ENCODE measurements around the gene MAN1C1. TPM values are rescaled to one million over a fixed set of nuclear protein-coding genes. Genes with fewer than 3 reads are reported as not detected.

The MAN1C1 gene
- polyA plus RNA-seq, 1 donor from 2014 or later: 1.3 TPM

DNA sequence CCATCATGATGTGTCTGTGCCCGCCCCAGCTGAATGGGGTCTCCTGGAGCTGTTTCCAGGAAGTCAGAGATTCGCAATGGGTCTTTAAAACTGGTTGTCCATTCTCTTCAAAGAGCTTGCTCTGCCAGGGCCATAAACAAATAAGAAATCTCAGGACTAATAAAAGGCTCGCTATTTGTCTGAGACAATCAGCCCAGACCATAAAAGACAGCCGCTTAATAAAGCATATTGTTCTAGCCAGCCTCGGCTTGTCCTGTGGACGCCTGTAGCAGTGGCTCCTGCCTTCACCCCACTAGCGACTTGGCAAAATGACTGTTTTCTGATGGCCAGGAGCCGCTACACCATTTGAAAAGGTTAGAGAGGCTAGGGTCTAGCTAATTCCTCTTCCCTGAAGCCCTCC is 162.8 kb downstream of the MAN1C1 start:
- TF ChIP-seq POLR2AphosphoS5 (IDR thresholded peaks at IDR 0.05) (no peak), SMC3 (conservative IDR thresholded peaks at IDR 0.05; ENCODE audit: poor library complexity) (no peak), RAD21 (conservative IDR thresholded peaks at IDR 0.05) (no peak), EP300 (conservative IDR thresholded peaks at IDR 0.05; ENCODE audit: poor library complexity, severe bottlenecking) (no peak), EZH2 (IDR thresholded peaks at IDR 0.05; ENCODE audit: borderline replicate concordance, insufficient read depth, low read length, poor library complexity, severe bottlenecking) (no peak), MXI1 (conservative IDR thresholded peaks at IDR 0.05; ENCODE audit: poor library complexity, severe bottlenecking) (no peak), TAF1 (IDR thresholded peaks at IDR 0.05; ENCODE audit: low read depth) (no peak)
- TF ChIP-seq, protein P1, sequence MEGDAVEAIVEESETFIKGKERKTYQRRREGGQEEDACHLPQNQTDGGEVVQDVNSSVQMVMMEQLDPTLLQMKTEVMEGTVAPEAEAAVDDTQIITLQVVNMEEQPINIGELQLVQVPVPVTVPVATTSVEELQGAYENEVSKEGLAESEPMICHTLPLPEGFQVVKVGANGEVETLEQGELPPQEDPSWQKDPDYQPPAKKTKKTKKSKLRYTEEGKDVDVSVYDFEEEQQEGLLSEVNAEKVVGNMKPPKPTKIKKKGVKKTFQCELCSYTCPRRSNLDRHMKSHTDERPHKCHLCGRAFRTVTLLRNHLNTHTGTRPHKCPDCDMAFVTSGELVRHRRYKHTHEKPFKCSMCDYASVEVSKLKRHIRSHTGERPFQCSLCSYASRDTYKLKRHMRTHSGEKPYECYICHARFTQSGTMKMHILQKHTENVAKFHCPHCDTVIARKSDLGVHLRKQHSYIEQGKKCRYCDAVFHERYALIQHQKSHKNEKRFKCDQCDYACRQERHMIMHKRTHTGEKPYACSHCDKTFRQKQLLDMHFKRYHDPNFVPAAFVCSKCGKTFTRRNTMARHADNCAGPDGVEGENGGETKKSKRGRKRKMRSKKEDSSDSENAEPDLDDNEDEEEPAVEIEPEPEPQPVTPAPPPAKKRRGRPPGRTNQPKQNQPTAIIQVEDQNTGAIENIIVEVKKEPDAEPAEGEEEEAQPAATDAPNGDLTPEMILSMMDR (IDR thresholded peaks at IDR 0.05; ENCODE audit: poor library complexity, severe bottlenecking): no peak
- TF ChIP-seq, protein P2, sequence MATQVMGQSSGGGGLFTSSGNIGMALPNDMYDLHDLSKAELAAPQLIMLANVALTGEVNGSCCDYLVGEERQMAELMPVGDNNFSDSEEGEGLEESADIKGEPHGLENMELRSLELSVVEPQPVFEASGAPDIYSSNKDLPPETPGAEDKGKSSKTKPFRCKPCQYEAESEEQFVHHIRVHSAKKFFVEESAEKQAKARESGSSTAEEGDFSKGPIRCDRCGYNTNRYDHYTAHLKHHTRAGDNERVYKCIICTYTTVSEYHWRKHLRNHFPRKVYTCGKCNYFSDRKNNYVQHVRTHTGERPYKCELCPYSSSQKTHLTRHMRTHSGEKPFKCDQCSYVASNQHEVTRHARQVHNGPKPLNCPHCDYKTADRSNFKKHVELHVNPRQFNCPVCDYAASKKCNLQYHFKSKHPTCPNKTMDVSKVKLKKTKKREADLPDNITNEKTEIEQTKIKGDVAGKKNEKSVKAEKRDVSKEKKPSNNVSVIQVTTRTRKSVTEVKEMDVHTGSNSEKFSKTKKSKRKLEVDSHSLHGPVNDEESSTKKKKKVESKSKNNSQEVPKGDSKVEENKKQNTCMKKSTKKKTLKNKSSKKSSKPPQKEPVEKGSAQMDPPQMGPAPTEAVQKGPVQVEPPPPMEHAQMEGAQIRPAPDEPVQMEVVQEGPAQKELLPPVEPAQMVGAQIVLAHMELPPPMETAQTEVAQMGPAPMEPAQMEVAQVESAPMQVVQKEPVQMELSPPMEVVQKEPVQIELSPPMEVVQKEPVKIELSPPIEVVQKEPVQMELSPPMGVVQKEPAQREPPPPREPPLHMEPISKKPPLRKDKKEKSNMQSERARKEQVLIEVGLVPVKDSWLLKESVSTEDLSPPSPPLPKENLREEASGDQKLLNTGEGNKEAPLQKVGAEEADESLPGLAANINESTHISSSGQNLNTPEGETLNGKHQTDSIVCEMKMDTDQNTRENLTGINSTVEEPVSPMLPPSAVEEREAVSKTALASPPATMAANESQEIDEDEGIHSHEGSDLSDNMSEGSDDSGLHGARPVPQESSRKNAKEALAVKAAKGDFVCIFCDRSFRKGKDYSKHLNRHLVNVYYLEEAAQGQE (IDR thresholded peaks at IDR 0.05; ENCODE audit: borderline replicate concordance): no peak
- H3F3A ChIP-seq (ENCODE audit: insufficient read depth, low read length, poor library complexity, severe bottlenecking): no peaks in the 10 kb centered on the region
- no peaks in the 10 kb centered on the region for H3K27me3 ChIP-seq (ENCODE audit: insufficient read depth, low read depth, low read length)
- no peaks in the 10 kb centered on the region for H3K9me3 ChIP-seq (ENCODE audit: low read length)
- H4K20me1 ChIP-seq (ENCODE audit: insufficient read depth): no peaks in the 10 kb centered on the region
- no peak overlapping the region for H3K4me2 ChIP-seq (ENCODE audit: low read length)
- H3K4me3 ChIP-seq (ENCODE audit: low read length): no peak overlapping the region
- no peak overlapping the region for H3K9ac ChIP-seq (ENCODE audit: low read length)
- no peaks in the 10 kb centered on the region for H3K79me2 ChIP-seq (replicated peaks; ENCODE audit: insufficient read depth, low read length)
- no peaks in the 10 kb centered on the region for H3K9me2 ChIP-seq (ENCODE audit: insufficient read depth, low read length)
- H3K36me3 ChIP-seq (ENCODE audit: insufficient read depth, low read length): no peaks in the 10 kb centered on the region
- H3K27ac ChIP-seq (ENCODE audit: low read length): no peak overlapping the region
- no peak overlapping the region for H2AFZ ChIP-seq (ENCODE audit: low read depth, low read length)

DNA sequence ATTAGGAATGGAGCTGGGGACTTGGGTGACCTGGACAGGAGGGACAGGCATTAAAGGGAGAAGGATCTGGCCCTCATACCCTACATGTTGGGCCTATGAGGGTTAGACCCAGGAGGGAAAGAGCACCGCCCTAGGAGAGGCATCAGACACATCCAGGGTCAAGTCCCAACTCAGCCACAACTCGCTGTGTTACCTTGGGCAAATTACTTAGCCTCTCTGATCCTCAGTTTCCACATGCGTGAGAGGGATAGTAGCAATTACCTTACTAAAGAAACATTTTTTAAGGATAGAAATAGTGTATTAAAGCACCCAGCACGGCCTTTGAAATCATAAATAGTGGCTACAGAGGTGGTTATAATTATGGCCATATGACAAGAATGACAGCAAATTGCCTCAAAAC is 163.3 kb downstream of the MAN1C1 start:
- H3K27ac ChIP-seq (ENCODE audit: low read length): no peak overlapping the region
- no peak for TF ChIP-seq MXI1 (conservative IDR thresholded peaks at IDR 0.05; ENCODE audit: poor library complexity, severe bottlenecking)
- TF ChIP-seq EZH2 (IDR thresholded peaks at IDR 0.05; ENCODE audit: borderline replicate concordance, insufficient read depth, low read length, poor library complexity, severe bottlenecking): no peak
- TF ChIP-seq, protein P2 (IDR thresholded peaks at IDR 0.05; ENCODE audit: borderline replicate concordance): no peak
- no peak for TF ChIP-seq SMC3 (conservative IDR thresholded peaks at IDR 0.05; ENCODE audit: poor library complexity)
- TF ChIP-seq, protein P1 (IDR thresholded peaks at IDR 0.05; ENCODE audit: poor library complexity, severe bottlenecking): no peak
- TF ChIP-seq TAF1 (IDR thresholded peaks at IDR 0.05; ENCODE audit: low read depth): no peak
- TF ChIP-seq RAD21 (conservative IDR thresholded peaks at IDR 0.05): no peak
- no peak for TF ChIP-seq EP300 (conservative IDR thresholded peaks at IDR 0.05; ENCODE audit: poor library complexity, severe bottlenecking)
- no peak for TF ChIP-seq POLR2AphosphoS5 (IDR thresholded peaks at IDR 0.05)
- no peaks in the 10 kb centered on the region for H3K9me3 ChIP-seq (ENCODE audit: low read length)
- no peaks in the 10 kb centered on the region for H4K20me1 ChIP-seq (ENCODE audit: insufficient read depth)
- H2AFZ ChIP-seq (ENCODE audit: low read depth, low read length): no peak overlapping the region
- H3K79me2 ChIP-seq (replicated peaks; ENCODE audit: insufficient read depth, low read length): no peaks in the 10 kb centered on the region
- no peaks in the 10 kb centered on the region for H3K9me2 ChIP-seq (ENCODE audit: insufficient read depth, low read length)
- H3K4me3 ChIP-seq (ENCODE audit: low read length): no peak overlapping the region
- H3K27me3 ChIP-seq (ENCODE audit: insufficient read depth, low read depth, low read length): no peaks in the 10 kb centered on the region
- H3K4me2 ChIP-seq (ENCODE audit: low read length): no peak overlapping the region
- no peak overlapping the region for H3K9ac ChIP-seq (ENCODE audit: low read length)
- no peaks in the 10 kb centered on the region for H3F3A ChIP-seq (ENCODE audit: insufficient read depth, low read length, poor library complexity, severe bottlenecking)
- no peaks in the 10 kb centered on the region for H3K36me3 ChIP-seq (ENCODE audit: insufficient read depth, low read length)
